GM06990 (cell line): ENCODE results near the gene GABBR2.

ENCODE experiments used
- DNase-seq: peaks from one replicate; pipeline ENCODE4 v3.0.0-alpha.2; 2011; ENCODE audit not compliant: insufficient read length; ENCODE audit errors: extremely low read depth
- H3K27me3 ChIP-seq: replicated peaks from 2 replicates; pipeline ENCODE4 v1.6.0; 2011; ENCODE audit warnings: low read length; ENCODE audit not compliant: control insufficient read depth, insufficient read depth
- H3K36me3 ChIP-seq: 2 replicates; pipeline ENCODE4 v1.5.1; 2011; ENCODE audit warnings: low read length; ENCODE audit not compliant: control insufficient read depth, insufficient read depth
- H3K4me3 ChIP-seq: replicated peaks from 2 replicates; pipeline ENCODE4 v1.5.1; 2011; ENCODE audit warnings: low read depth, mild to moderate bottlenecking, control low read depth, low read length
- CTCF ChIP-seq: IDR thresholded peaks from 2 replicates; pipeline ENCODE4 v1.5.1; 2011; ENCODE audit warnings: low read length, control low read depth, mild to moderate bottlenecking, inconsistent platforms; ENCODE audit not compliant: insufficient read depth, poor library complexity, severe bottlenecking

GABBR2 gene

GRCh38 chr9:98254228-98255060 lies 454.3 kb downstream of the GABBR2 start:
- H3K27me3 ChIP-seq = no peaks in the 10 kb centered on the region
- DNase-seq = no peak
- TF ChIP-seq CTCF = no peak
- H3K36me3 ChIP-seq = no peaks in the 10 kb centered on the region
- H3K4me3 ChIP-seq = peak overlapping the region; percentile 74

- TF ChIP-seq CTCF = no peak
- no peak for DNase-seq
- H3K4me3 ChIP-seq = no peak overlapping the region
Observed at GRCh38 chr9:98253565-98253964, 455.2 kb downstream of the GABBR2 start.

GRCh38 chr9:98251551-98251950 lies 457.2 kb downstream of the GABBR2 start:
- H3K36me3 ChIP-seq = no peaks in the 10 kb centered on the region
- TF ChIP-seq CTCF = no peak
- no peak for DNase-seq
- no peak overlapping the region for H3K4me3 ChIP-seq
- no peaks in the 10 kb centered on the region for H3K27me3 ChIP-seq

More at GRCh38 chr9:98253565-98253964, 455.2 kb downstream of the GABBR2 start:
- Histone ChIP-seq H3K36me3 (no peaks in the 10 kb centered on the region), H3K27me3 (no peaks in the 10 kb centered on the region)

- Histone ChIP-seq H3K36me3 (no peaks in the 10 kb centered on the region), H3K27me3 (no peaks in the 10 kb centered on the region), H3K4me3 (no peak overlapping the region)
- DNase-seq = no peak
- no peak for TF ChIP-seq CTCF
Observed at GRCh38 chr9:98249771-98250170, 459.0 kb downstream of the GABBR2 start.

- DNase-seq = no peak
- Histone ChIP-seq H3K27me3 (no peaks in the 10 kb centered on the region), H3K36me3 (no peaks in the 10 kb centered on the region), H3K4me3 (no peak overlapping the region)
- TF ChIP-seq CTCF = no peak
Observed at GRCh38 chr9:98248737-98249474, 459.8 kb downstream of the GABBR2 start.
